OCI-M1 (cell line): ENCODE data around the gene LINGO4.

ENCODE experiments used
- DNase-seq: peaks from one replicate; lab custom pipeline; 2025; lab: John Stamatoyannopoulos, UW

Gene LINGO4

GRCh38 chr1:151833172-151833900 lies 28.1 kb upstream of the LINGO4 start:
- DNase-seq: no peak

- DNase-seq: no peak
Observed at GRCh38 chr1:151832318-151832980, 27.2 kb upstream of the LINGO4 start.

GRCh38 chr1:151831605-151832004 lies 26.4 kb upstream of the LINGO4 start, which contains the start of gene RORC:
RORC (minus strand) TSS chr1:151831802; CDS start chr1:151831764, 38 bp downstream.
- DNase-seq: no peak

GRCh38 chr1:151831256-151831591 lies 26.0 kb upstream of the LINGO4 start:
- DNase-seq: no peak

GRCh38 chr1:151830055-151830454 lies 24.8 kb upstream of the LINGO4 start:
- no peak for DNase-seq

- DNase-seq: no peak
Observed at GRCh38 chr1:151829352-151830046, 24.3 kb upstream of the LINGO4 start.

- peak; percentile 33 for DNase-seq
Observed at GRCh38 chr1:151828921-151829320, 23.7 kb upstream of the LINGO4 start.

- no peak for DNase-seq
Observed at GRCh38 chr1:151827853-151828252, 22.6 kb upstream of the LINGO4 start.

- no peak for DNase-seq
Observed at GRCh38 chr1:151825751-151826660, 20.8 kb upstream of the LINGO4 start.

GRCh38 chr1:151825204-151825603 lies 20.0 kb upstream of the LINGO4 start:
- no peak for DNase-seq

GRCh38 chr1:151823175-151823574 lies 18.0 kb upstream of the LINGO4 start:
- DNase-seq: no peak

GRCh38 chr1:151822404-151822803 lies 17.2 kb upstream of the LINGO4 start:
- peak; percentile 20 for DNase-seq

GRCh38 chr1:151820940-151821339 lies 15.7 kb upstream of the LINGO4 start:
- DNase-seq: no peak

- DNase-seq: no peak
Observed at GRCh38 chr1:151819976-151820623, 14.9 kb upstream of the LINGO4 start.

GRCh38 chr1:151819227-151819835 lies 14.1 kb upstream of the LINGO4 start:
- no peak for DNase-seq

GRCh38 chr1:151817353-151817730 lies 12.1 kb upstream of the LINGO4 start:
- no peak for DNase-seq

- no peak for DNase-seq
Observed at GRCh38 chr1:151816548-151817352, 11.5 kb upstream of the LINGO4 start.

- no peak for DNase-seq
Observed at GRCh38 chr1:151815716-151816327, 10.6 kb upstream of the LINGO4 start.

- no peak for DNase-seq
Observed at GRCh38 chr1:151814971-151815545, 9.8 kb upstream of the LINGO4 start.
